ENCODE data around the gene ACKR3.

ACKR3 gene

DNA sequence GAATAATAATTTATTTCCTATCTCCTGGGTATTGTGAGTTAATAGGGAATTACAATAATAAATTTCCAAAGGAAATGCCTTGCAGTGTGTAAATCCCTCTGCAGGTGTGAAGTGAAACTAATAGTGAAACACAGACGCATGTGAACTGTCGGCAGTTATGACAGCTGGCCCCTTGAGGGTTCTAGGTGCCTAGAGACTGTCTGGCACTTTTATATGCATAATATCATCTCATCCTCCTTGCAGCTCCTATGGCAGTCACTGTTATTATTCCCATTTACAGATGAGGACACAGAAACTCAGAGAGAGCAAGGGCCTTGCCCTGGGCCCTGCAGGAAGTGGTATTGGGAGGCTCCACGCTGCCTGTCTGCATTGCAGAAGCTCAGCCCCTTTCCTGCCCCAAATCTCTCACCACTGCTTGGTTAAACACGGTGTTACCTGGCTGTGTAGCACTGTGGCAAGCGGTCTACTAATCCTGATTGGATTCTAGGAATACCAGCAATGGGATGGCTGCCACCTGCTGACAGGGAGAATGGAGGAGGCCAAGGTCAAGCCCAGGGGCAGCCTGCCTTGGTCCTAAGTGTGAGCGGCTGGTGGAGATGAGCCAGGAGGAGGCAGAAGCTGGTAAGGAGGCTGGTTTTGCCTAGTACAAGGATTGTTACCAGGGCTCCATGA lies 32.8 kb upstream of the ACKR3 start:
- no peak overlapping the region for H3K4me2 ChIP-seq (ENCODE audit: low read length)
- peaks cover 5% of the 10 kb centered on the region for H3K27me3 ChIP-seq (ENCODE audit: control insufficient read depth, insufficient read depth, low read length)
- no peak overlapping the region for H3K9ac ChIP-seq (ENCODE audit: low read depth, low read length)
- no peak overlapping the region for H3K4me3 ChIP-seq (ENCODE audit: low read length)
- H3K36me3 ChIP-seq (ENCODE audit: insufficient read depth, low read length): no peaks in the 10 kb centered on the region
- H3K9me3 ChIP-seq (replicated peaks; ENCODE audit: low read length): no peaks in the 10 kb centered on the region
- no peaks in the 10 kb centered on the region for H3K4me1 ChIP-seq (ENCODE audit: control insufficient read depth, insufficient read depth, low read length)

DNA sequence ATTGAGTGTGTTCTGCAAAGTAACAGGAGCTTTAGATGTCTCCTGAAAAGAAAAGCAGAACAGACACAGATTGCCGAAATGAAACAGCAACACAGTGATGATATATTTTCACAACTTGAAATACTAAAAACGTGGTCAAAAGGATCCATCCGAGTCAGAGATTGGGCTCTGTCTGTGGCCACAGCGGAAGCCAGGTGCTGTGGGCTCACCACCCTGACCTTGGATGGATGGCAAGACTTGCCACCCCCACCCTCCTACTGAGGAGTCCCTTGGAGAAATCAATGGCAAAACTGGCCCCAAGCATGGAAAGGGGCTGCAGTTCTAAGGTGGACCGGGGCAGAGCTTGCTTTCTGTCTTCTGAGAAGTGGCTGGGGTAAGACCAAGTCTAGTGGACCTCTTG lies 31.4 kb upstream of the ACKR3 start:
- H3K4me3 ChIP-seq (ENCODE audit: low read length): no peak overlapping the region
- no peak overlapping the region for H3K4me2 ChIP-seq (ENCODE audit: low read length)
- no peaks in the 10 kb centered on the region for H3K36me3 ChIP-seq (ENCODE audit: insufficient read depth, low read length)
- no peak overlapping the region for H3K9ac ChIP-seq (ENCODE audit: low read depth, low read length)
- H3K27me3 ChIP-seq (ENCODE audit: control insufficient read depth, insufficient read depth, low read length): peaks cover 7% of the 10 kb centered on the region
- no peaks in the 10 kb centered on the region for H3K4me1 ChIP-seq (ENCODE audit: control insufficient read depth, insufficient read depth, low read length)
- no peaks in the 10 kb centered on the region for H3K9me3 ChIP-seq (replicated peaks; ENCODE audit: low read length)

DNA sequence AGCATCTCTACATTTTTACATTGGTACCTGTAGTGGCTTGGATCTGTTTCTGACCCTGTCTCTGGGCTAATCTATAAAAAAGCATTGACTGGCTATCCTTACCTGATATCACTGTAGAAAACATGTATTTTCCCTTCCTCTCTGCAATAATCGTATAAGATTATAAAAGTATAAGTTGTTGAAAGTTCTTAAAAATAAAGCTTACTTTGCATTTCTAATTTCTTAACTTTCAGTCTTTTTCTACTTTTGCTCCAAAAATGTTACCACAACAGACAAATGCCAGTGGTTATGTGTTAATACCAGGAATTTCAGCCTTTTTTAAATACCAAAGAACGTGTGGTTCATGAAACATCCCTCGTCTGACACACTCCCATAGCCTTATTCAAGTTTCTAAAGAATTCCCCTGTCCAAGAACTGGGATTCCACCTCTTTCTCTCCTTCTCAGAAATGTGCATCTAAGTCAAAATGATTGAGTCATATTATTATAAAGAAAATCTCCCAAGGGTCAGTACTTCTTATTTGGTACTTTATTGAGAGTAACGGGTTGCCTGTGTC lies 28.5 kb upstream of the ACKR3 start:
- H3K4me2 ChIP-seq (ENCODE audit: low read length): no peak overlapping the region
- no peaks in the 10 kb centered on the region for H3K36me3 ChIP-seq (ENCODE audit: insufficient read depth, low read length)
- H3K4me1 ChIP-seq (ENCODE audit: control insufficient read depth, insufficient read depth, low read length): no peaks in the 10 kb centered on the region
- H3K9ac ChIP-seq (ENCODE audit: low read depth, low read length): no peak overlapping the region
- no peaks in the 10 kb centered on the region for H3K9me3 ChIP-seq (replicated peaks; ENCODE audit: low read length)
- peaks cover 12% of the 10 kb centered on the region for H3K27me3 ChIP-seq (ENCODE audit: control insufficient read depth, insufficient read depth, low read length)
- H3K4me3 ChIP-seq (ENCODE audit: low read length): no peak overlapping the region

DNA sequence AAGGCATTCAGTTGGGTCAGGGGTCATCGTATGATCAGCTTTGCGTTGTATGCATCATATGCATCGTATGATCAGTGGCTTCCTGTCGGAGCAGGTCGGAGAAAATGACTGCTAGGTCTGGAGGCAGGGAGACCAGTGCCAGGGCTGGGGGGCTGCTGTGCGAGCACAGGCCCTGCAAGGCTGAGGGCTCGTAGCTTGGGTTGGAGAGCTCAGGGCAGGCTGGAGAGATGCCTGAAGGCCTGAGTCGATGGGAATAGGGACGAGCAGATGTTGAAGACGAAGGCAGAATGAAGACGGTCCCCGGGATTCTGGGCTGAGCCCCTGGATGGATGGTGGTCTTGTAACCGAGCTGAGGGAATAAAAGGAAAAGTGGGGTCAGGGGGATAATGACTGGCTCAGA lies 25.3 kb upstream of the ACKR3 start:
- Histone ChIP-seq H3K9ac (ENCODE audit: low read depth, low read length) (no peak overlapping the region), H3K4me2 (ENCODE audit: low read length) (no peak overlapping the region), H3K36me3 (ENCODE audit: insufficient read depth, low read length) (no peaks in the 10 kb centered on the region), H3K4me1 (ENCODE audit: control insufficient read depth, insufficient read depth, low read length) (no peaks in the 10 kb centered on the region), H3K9me3 (replicated peaks; ENCODE audit: low read length) (no peaks in the 10 kb centered on the region), H3K27me3 (ENCODE audit: control insufficient read depth, insufficient read depth, low read length) (peaks cover 14% of the 10 kb centered on the region), H3K4me3 (ENCODE audit: low read length) (no peak overlapping the region)

DNA sequence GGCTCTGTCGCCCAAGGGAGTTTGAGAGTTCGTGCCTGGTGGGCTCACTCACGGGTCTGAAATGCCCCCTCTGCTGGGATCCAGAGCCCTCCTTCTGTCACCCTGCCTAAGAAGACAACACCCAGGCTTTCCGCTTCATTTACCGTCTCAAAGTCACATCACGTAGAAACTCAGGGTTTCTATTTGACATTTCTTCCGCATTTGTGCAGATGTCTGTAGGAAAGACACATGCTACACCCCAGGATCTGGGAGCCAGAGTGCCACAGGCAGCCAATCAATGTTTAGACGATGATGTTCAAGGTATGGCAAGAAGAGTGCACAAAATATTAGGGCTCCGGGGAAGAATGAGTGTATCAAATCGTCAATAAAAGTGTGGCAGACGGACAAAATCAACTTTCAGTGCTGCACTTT lies 24.4 kb upstream of the ACKR3 start:
- H3K36me3 ChIP-seq (ENCODE audit: insufficient read depth, low read length): no peaks in the 10 kb centered on the region
- H3K4me2 ChIP-seq (ENCODE audit: low read length): no peak overlapping the region
- H3K9me3 ChIP-seq (replicated peaks; ENCODE audit: low read length): no peaks in the 10 kb centered on the region
- H3K27me3 ChIP-seq (ENCODE audit: control insufficient read depth, insufficient read depth, low read length): peaks cover 14% of the 10 kb centered on the region
- H3K9ac ChIP-seq (ENCODE audit: low read depth, low read length): no peak overlapping the region
- H3K4me3 ChIP-seq (ENCODE audit: low read length): no peak overlapping the region
- no peaks in the 10 kb centered on the region for H3K4me1 ChIP-seq (ENCODE audit: control insufficient read depth, insufficient read depth, low read length)

DNA sequence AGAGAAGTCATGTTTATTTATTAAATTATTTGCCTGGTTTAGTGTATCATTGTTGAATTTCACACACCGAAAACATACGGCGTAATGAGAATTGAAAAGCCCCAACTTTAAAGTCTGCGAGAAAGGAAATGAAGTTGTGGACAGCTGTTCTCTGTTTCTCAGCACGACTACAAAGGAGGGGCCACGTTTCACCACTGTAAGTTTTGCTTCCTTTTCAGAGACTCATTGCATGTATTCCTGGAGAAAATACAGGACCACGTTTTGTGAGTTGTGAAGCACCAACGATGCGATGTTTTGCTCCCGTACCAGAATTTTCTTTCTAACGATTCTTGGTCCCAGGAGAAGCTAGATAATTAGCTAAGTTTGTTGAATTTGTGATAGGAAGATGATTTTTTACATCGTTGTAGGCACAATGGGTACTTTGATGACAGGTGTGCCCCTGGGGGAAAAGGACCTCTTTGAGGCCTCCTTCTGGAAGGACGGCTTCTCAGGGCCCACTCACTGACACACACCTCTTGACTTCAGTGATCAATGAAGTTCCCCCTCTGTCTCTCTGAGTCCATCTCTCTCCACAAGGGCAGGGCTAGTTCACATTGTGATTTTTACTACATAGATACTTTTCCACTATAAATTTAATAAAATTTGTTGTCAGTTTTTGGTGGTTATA lies 23.7 kb upstream of the ACKR3 start:
- H3K27me3 ChIP-seq (ENCODE audit: control insufficient read depth, insufficient read depth, low read length): peaks cover 14% of the 10 kb centered on the region
- no peaks in the 10 kb centered on the region for H3K4me1 ChIP-seq (ENCODE audit: control insufficient read depth, insufficient read depth, low read length)
- no peaks in the 10 kb centered on the region for H3K9me3 ChIP-seq (replicated peaks; ENCODE audit: low read length)

DNA sequence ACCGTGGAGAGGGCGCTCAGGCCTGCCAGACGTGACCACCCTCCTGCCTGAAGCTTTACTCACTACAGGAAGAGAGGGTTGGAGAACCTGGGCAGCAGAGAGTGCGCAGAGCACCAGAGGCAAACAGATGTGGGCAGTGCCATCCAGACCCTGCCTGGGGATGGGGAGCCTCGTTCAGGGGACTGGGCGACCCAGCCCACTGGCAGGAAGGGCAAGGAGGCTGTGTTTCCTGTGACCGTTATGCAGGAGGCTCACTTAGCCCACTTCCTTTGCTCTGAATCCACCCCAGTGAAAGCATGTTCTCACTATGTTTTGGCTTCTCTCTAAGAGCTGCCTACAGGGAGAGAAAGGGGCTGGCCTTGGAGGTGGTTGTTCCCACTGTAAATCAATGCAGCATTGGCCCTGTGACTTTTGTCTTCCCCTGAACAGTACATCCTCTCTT lies 23.0 kb upstream of the ACKR3 start:
- no peaks in the 10 kb centered on the region for H3K36me3 ChIP-seq (ENCODE audit: insufficient read depth, low read length)
- no peak overlapping the region for H3K9ac ChIP-seq (ENCODE audit: low read depth, low read length)
- no peak overlapping the region for H3K4me3 ChIP-seq (ENCODE audit: low read length)
- H3K27me3 ChIP-seq (ENCODE audit: control insufficient read depth, insufficient read depth, low read length): peaks cover 14% of the 10 kb centered on the region
- H3K4me2 ChIP-seq (ENCODE audit: low read length): no peak overlapping the region
- no peaks in the 10 kb centered on the region for H3K4me1 ChIP-seq (ENCODE audit: control insufficient read depth, insufficient read depth, low read length)
- H3K9me3 ChIP-seq (replicated peaks; ENCODE audit: low read length): no peaks in the 10 kb centered on the region

More for the DNA sequence above, 23.7 kb upstream of the ACKR3 start:
- H3K4me3 ChIP-seq (ENCODE audit: low read length): no peak overlapping the region
- no peaks in the 10 kb centered on the region for H3K36me3 ChIP-seq (ENCODE audit: insufficient read depth, low read length)
- no peak overlapping the region for H3K4me2 ChIP-seq (ENCODE audit: low read length)
- no peak overlapping the region for H3K9ac ChIP-seq (ENCODE audit: low read depth, low read length)

DNA sequence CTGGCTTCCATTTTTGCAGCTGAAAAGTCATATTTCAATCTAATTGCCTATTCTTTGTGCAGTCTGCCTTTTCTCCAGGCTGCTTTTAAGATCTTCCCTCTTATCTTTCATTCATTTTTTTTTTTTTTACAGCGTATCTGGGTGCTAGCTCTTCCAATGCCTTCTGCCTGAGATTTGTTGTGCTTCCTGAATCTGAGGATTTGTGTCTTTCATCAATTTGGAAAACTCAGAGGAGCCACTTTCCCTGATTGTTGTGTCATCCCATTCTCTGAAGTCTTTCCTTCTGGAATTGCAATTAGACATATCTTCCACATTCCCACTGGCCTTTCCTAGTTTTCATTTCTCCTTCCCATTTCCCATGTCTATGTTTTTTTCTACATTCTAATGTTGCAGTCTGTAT lies 21.9 kb upstream of the ACKR3 start:
- Histone ChIP-seq H3K9me3 (replicated peaks; ENCODE audit: low read length) (no peaks in the 10 kb centered on the region), H3K4me3 (ENCODE audit: low read length) (no peak overlapping the region), H3K27me3 (ENCODE audit: control insufficient read depth, insufficient read depth, low read length) (peaks cover 14% of the 10 kb centered on the region), H3K36me3 (ENCODE audit: insufficient read depth, low read length) (no peaks in the 10 kb centered on the region), H3K9ac (ENCODE audit: low read depth, low read length) (no peak overlapping the region), H3K4me2 (ENCODE audit: low read length) (no peak overlapping the region), H3K4me1 (ENCODE audit: control insufficient read depth, insufficient read depth, low read length) (no peaks in the 10 kb centered on the region)

DNA sequence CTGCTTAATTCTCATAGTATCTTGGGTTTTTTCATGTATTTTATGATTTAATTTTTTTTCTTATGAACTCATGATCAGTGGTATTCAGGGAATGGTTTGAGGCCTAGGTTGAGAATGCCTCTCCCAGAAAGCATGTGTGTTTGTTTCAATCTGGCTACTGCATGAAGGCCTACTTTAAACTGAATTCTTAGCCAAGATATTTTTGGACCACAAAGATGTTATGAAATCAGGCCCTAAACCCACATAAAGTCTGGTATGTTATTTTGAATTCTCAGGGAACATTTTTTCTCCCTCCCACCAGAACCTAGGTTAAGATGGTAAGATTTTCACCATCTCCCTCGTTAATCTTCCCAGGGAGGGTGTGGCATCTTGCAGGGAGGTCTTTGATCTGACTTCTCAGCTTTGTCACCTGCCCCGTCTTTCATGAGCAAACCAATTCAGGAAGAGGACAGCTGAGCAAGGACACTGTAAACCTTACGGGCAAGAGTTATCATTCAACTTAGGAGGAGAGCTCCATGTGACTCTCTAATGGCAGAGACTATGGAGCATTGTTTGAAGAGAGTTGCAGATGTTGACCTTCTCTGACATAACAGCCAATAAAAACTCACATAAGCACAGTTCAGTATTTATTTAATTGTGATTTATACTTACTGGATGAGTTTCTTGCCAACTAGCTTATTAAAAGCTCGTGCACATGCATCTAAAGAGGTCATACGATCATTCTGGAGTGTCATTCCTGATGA lies 21.3 kb upstream of the ACKR3 start:
- Histone ChIP-seq H3K9me3 (replicated peaks; ENCODE audit: low read length) (no peaks in the 10 kb centered on the region), H3K4me2 (ENCODE audit: low read length) (no peak overlapping the region), H3K27me3 (ENCODE audit: control insufficient read depth, insufficient read depth, low read length) (peaks cover 10% of the 10 kb centered on the region), H3K4me3 (ENCODE audit: low read length) (no peak overlapping the region), H3K9ac (ENCODE audit: low read depth, low read length) (no peak overlapping the region), H3K4me1 (ENCODE audit: control insufficient read depth, insufficient read depth, low read length) (no peaks in the 10 kb centered on the region), H3K36me3 (ENCODE audit: insufficient read depth, low read length) (no peaks in the 10 kb centered on the region)

DNA sequence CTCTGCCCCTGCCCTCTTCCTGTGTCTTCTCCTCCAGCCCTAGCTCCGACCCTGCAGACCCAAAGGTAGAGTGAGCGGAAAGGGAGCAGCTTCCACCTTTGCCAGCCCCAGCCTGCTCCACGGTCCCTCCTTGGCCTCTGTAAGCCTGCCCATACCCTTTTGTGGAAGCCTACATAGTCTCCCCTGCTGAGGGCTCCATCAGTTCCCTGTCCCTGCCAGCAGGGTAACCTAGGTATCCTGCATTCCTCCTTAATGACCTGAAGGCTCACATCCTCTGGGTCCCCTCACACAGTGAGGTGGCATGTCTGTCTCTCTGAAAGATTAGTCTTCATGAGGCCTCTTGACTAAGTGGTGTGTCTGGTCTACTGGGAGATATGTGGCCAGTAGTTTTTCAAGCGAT lies 20.5 kb upstream of the ACKR3 start:
- Histone ChIP-seq H3K27me3 (ENCODE audit: control insufficient read depth, insufficient read depth, low read length) (peaks cover 10% of the 10 kb centered on the region), H3K9ac (ENCODE audit: low read depth, low read length) (no peak overlapping the region), H3K4me1 (ENCODE audit: control insufficient read depth, insufficient read depth, low read length) (no peaks in the 10 kb centered on the region), H3K36me3 (ENCODE audit: insufficient read depth, low read length) (no peaks in the 10 kb centered on the region), H3K9me3 (replicated peaks; ENCODE audit: low read length) (no peaks in the 10 kb centered on the region), H3K4me3 (ENCODE audit: low read length) (no peak overlapping the region), H3K4me2 (ENCODE audit: low read length) (no peak overlapping the region)

DNA sequence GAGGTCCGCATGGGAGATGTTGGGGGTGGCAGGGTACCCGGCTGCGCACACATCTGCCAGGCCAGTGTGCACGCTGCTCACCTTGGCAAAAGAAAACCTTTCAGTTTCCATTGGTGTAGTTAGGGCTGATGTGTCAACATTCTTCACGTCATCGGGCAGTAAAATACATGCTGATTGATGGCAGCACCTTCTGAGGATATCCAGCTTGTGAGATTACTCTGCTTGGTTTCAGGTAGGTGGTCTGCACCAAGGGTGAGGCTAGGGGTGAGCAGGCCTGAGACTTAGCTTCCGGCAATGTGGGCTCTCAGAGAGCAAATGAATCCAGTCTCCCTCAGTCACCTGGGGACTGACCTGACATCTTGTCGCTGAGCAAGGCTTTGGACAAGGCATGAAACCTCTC lies 19.3 kb upstream of the ACKR3 start:
- Histone ChIP-seq H3K36me3 (ENCODE audit: insufficient read depth, low read length) (no peaks in the 10 kb centered on the region), H3K9me3 (replicated peaks; ENCODE audit: low read length) (no peaks in the 10 kb centered on the region), H3K4me1 (ENCODE audit: control insufficient read depth, insufficient read depth, low read length) (no peaks in the 10 kb centered on the region), H3K4me3 (ENCODE audit: low read length) (no peak overlapping the region), H3K27me3 (ENCODE audit: control insufficient read depth, insufficient read depth, low read length) (peaks cover 5% of the 10 kb centered on the region), H3K4me2 (ENCODE audit: low read length) (no peak overlapping the region), H3K9ac (ENCODE audit: low read depth, low read length) (no peak overlapping the region)
